Ascending aorta (tissue), 2 donors: ENCODE data around the gene MEOX2. TPM values are rescaled to one million over a fixed set of nuclear protein-coding genes. Genes with fewer than 3 reads are reported as not detected.

Experiments used
- DNase-seq, 2 donors: peaks; one replicate each; pipeline ENCODE4 v3.0.0-alpha.2; 2019; ENCODE audit warnings: low spot score in 2 of 2
- H3K27ac ChIP-seq, 2 donors: fragments of 200-600 bp; sonication (generic); one replicate each; pipeline ENCODE4 v1.5.1; 2016 to 2017; ENCODE audit warnings: mild to moderate bottlenecking in 1 of 2
- H3K27me3 ChIP-seq: fragments of 200-600 bp; sonication (generic); one replicate; pipeline ENCODE4 v1.5.1; 2017
- H3K36me3 ChIP-seq, 2 donors: fragments of 200-600 bp; sonication (generic); one replicate each; pipeline ENCODE4 v1.5.1; 2016
- H3K4me1 ChIP-seq, 2 donors: fragments of 200-600 bp; sonication (generic); one replicate each; pipeline ENCODE4 v1.5.1; 2016 to 2017; ENCODE audit warnings: mild to moderate bottlenecking in 1 of 2
- H3K4me3 ChIP-seq, 2 donors: fragments of 200-600 bp; sonication (generic); one replicate each; pipeline ENCODE4 v1.5.1; 2016 to 2017; ENCODE audit warnings: mild to moderate bottlenecking in 1 of 2
- H3K9me3 ChIP-seq, 2 donors: fragments of 200-600 bp; sonication (generic); one replicate each; pipeline ENCODE4 v1.5.1; 2016
- intact Hi-C: fragments of 100-400 bp; cut with DNase I; formaldehyde crosslinking; loops from one replicate; pipeline ENCODE4 v1.15.1; 2023
- total RNA-seq: library from RNA; depleted of rRNA; stranded (reverse); fragments of >200 nt; gene quantifications from one replicate; pipeline ENCODE4 v1.1.0, GENCODE V29; 2016
- TF ChIP-seq, protein P1 (sequence below), 3 experiments: fragments of 200-600 bp in 2 of 3; fragments of 450-650 bp in 1 of 3; sonication (generic) in 2 of 3; IDR thresholded peaks; one replicate each; pipeline ENCODE4 v1.5.1; 2016 to 2019; ENCODE audit warnings: antibody characterized with exemption in 3 of 3, mild to moderate bottlenecking in 1 of 3, moderate library complexity in 1 of 3

MEOX2 gene
- 35.0 TPM for total RNA-seq

DNA sequence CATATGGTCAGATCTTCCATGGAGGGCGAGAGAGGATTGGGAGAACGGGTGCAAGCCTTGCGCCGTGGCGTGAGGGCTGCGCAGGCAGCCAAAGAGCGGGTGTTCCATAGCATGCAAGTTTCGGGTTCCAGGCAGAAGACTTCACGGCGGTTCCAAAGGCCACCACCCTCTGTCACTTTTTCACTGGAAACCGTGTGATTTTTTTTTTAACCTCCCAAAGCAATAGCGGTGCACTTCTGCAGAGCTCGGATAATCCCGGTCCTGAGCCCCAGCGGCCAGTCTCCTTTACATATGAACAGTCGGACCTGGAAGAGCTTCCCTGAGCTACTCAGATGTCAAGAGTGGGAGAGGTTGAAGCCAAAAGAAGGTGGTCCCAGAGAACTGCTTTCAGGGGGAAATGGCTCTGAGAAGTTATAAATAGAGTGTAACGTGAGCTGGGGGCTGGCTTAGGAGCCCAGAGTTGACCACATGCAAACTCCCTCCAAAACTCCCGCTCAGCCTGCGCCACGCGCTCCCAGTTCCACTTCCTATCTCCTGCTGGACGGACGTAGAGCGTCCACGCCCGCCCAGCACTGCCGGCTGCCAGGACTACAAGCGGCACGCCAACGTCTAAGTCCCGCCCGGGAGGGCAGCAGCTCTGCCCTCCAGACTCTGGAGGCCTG lies at the start of gene MEOX2:
TSS of gene MEOX2 (minus strand) at position 389 of the 662 bp plus-strand sequence. CDS start at position 108, 281 bp downstream.
- H3K27me3 ChIP-seq: no peaks in the 10 kb centered on the region
- intact Hi-C loops: loop anchor here (2.0 kb wide), 1 partner anchor 960 kb away; the partner anchor contains the start of gene BZW2

DNA sequence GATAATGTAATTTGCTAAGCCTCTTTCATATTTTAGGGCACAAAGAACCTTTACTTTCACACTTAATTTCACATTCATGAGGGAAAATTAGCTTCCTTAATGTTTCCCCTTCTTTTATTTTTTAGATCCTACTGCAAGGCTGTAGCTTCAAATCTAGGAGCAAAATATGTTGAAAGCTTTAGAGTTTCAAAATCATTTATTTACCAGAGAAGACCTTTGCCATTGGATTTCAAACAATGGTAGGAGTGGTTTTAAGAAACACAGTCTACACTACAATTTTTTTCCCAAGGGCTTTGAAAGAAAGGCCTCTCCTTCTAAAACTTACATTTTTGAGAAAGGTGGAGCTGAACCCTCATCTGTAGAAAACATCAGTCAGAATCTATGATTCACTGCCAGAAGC lies 43.3 kb upstream of the MEOX2 start:
- Histone ChIP-seq H3K36me3 (no peaks in the 10 kb centered on the region), H3K4me1 (no peaks in the 10 kb centered on the region), H3K9me3 (no peaks in the 10 kb centered on the region), H3K27me3 (no peaks in the 10 kb centered on the region), H3K27ac (no peak overlapping the region), H3K4me3 (no peak overlapping the region)
- TF ChIP-seq, protein P1, sequence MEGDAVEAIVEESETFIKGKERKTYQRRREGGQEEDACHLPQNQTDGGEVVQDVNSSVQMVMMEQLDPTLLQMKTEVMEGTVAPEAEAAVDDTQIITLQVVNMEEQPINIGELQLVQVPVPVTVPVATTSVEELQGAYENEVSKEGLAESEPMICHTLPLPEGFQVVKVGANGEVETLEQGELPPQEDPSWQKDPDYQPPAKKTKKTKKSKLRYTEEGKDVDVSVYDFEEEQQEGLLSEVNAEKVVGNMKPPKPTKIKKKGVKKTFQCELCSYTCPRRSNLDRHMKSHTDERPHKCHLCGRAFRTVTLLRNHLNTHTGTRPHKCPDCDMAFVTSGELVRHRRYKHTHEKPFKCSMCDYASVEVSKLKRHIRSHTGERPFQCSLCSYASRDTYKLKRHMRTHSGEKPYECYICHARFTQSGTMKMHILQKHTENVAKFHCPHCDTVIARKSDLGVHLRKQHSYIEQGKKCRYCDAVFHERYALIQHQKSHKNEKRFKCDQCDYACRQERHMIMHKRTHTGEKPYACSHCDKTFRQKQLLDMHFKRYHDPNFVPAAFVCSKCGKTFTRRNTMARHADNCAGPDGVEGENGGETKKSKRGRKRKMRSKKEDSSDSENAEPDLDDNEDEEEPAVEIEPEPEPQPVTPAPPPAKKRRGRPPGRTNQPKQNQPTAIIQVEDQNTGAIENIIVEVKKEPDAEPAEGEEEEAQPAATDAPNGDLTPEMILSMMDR (IDR thresholded peaks at IDR 0.05): no peak
- intact Hi-C loops: no loop called here
- no peak for DNase-seq

More for the DNA sequence above, at the start of gene MEOX2:
- H3K36me3 ChIP-seq: no peaks in the 10 kb centered on the region
- TF ChIP-seq, protein P1 (IDR thresholded peaks at IDR 0.05): no peak
- no peaks in the 10 kb centered on the region for H3K9me3 ChIP-seq
- H3K4me3 ChIP-seq: peak within 1 kb of the TSS; percentile 59 to 66
- H3K4me1 ChIP-seq: no peaks in the 10 kb centered on the region
- peak; percentile 28 to 80 for DNase-seq
- H3K27ac ChIP-seq: peak within 1 kb of the TSS; percentile 75 to 83

DNA sequence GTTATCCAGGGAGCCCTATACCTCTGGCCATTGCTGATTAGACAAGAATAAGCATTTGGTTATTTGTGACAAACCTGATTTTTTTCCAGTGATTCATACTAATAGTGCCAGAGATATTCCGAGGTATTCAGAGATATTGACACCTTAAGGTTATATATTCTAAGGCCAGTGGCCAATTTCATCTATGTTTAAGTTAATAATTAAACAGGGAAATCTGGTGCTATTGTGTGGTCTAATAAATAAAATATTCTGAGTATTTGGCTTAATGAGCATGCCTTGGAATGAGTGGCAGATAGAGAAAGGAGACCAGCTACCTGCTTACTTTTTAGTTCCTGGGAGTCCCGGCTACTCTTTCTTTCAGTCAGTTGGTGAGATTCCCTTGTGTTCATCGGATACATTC lies 38.6 kb upstream of the MEOX2 start:
- DNase-seq: no peak
- H3K9me3 ChIP-seq: no peaks in the 10 kb centered on the region
- no peak overlapping the region for H3K27ac ChIP-seq
- intact Hi-C loops: loop anchor here (2.0 kb wide), 1 partner anchor 420 kb away; no protein-coding TSS in a partner anchor
- no peaks in the 10 kb centered on the region for H3K4me1 ChIP-seq
- H3K36me3 ChIP-seq: no peaks in the 10 kb centered on the region
- TF ChIP-seq, protein P1 (IDR thresholded peaks at IDR 0.05): no peak
- no peaks in the 10 kb centered on the region for H3K27me3 ChIP-seq
- H3K4me3 ChIP-seq: no peak overlapping the region

DNA sequence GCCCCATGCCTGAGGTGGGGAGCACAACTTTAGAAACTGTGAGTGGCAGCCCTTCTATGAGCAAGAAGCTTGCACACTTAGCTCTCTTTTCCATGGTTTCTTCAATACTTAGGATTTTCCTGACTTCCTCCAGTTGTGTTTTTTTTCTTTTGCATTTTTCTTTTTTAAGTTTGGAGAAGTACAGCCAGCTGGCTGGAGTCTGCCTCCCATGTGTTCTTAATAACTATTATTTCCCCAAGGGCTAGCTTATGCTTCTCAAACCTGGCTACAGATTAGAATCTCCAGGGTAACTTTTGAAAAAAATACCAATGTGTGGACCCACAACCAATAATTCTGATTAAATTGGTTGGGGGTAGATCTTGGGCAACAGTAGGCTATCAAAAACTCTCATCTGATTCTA lies 37.4 kb upstream of the MEOX2 start:
- no peaks in the 10 kb centered on the region for H3K27me3 ChIP-seq
- intact Hi-C loops: loop anchor here (1.0 to 5.0 kb wide), 3 partner anchors 343 to 419 kb away; no protein-coding TSS in a partner anchor
- H3K27ac ChIP-seq: no peak overlapping the region
- no peak overlapping the region for H3K4me3 ChIP-seq
- DNase-seq: no peak
- TF ChIP-seq, protein P1 (IDR thresholded peaks at IDR 0.05): no peak
- H3K9me3 ChIP-seq: no peaks in the 10 kb centered on the region
- H3K4me1 ChIP-seq: no peaks in the 10 kb centered on the region
- H3K36me3 ChIP-seq: no peaks in the 10 kb centered on the region

DNA sequence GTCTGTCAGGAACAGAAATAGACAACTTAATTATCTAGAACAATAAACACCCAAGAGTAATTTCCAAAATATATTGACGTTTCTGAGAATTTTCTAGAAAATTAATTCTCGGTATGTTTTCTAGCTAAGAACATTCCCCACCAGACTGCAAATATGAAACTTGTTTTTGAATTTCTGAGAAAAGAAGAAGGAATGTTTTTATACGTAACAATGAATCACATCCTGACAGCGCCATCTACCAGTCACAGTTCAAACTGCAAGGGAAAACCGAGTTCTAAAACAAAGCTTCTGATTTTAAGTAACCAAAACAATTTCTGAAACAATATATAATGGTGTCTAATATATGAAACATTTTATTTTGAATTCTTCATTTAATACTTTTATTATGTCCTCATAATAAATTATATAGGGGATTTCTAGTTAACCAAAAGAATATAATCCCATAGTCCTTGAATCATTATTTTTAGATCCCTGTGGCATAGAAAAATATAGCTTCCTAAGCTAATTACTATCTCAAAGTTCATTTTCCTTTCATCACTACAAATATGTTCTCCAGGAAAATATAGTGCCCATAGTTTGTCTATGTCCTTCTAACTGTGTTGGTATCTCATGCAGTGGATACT lies 34.5 kb upstream of the MEOX2 start:
- Histone ChIP-seq H3K27me3 (no peaks in the 10 kb centered on the region), H3K36me3 (no peaks in the 10 kb centered on the region), H3K4me3 (no peak overlapping the region), H3K4me1 (no peaks in the 10 kb centered on the region), H3K9me3 (no peaks in the 10 kb centered on the region), H3K27ac (peak overlapping the region; percentile 23 to 27)
- intact Hi-C loops: loop anchor here (5.0 kb wide), 1 partner anchor 346 kb away; no protein-coding TSS in a partner anchor
- peak in 1 of 2 donors; percentile 74 for DNase-seq
- TF ChIP-seq, protein P1 (IDR thresholded peaks at IDR 0.05): peak; percentile 43 to 65 (median 55)
